SK-N-SH (cell line): ENCODE data around the gene IGSF3. TPM values are rescaled to one million over a fixed set of nuclear protein-coding genes. Genes with fewer than 3 reads are reported as not detected.

Source experiments
- CTCF ChIA-PET: fragments of 300-600, 350-600 bp; formaldehyde crosslinking; extraction: SDS; loops from one replicate; lab custom pipeline; 2021; lab: Yijun Ruan, JAX
- POLR2A ChIA-PET: fragments of 350-600 bp; sonication (Branson Sonifier 250); formaldehyde crosslinking; extraction: SDS; loops from one replicate; lab custom pipeline; 2020; ENCODE audit warnings: antibody characterized with exemption, inconsistent platforms; lab: Yijun Ruan, JAX
- DNase-seq: peaks from one replicate; pipeline ENCODE4 v3.0.0; 2012
- H2AFZ ChIP-seq: fragments of 200-600 bp; sonication (generic); 2 replicates; pipeline ENCODE4 v1.8.1; 2016; ENCODE audit warnings: antibody characterized with exemption, mild to moderate bottlenecking, low read depth
- H3F3A ChIP-seq: fragments of 200-600 bp; sonication (generic); replicated peaks from 2 replicates; pipeline ENCODE3; 2016; ENCODE audit warnings: antibody characterized with exemption, mild to moderate bottlenecking; ENCODE audit not compliant: insufficient read depth
- H3K27ac ChIP-seq, 2 experiments: fragments of 200-500 bp in 1 of 2; fragments of 200-600 bp in 1 of 2; sonication (Bioruptor generic) in 1 of 2; sonication (generic), shearing (Covaris generic) in 1 of 2; 2 replicates each; pipeline versions ENCODE4 v1.5.1 to v1.6.1; 2014 to 2016; ENCODE audit warnings: low read depth in 2 of 2, inconsistent platforms in 1 of 2, low read length in 1 of 2, mild to moderate bottlenecking in 1 of 2, mixed read lengths in 1 of 2
- H3K27me3 ChIP-seq: fragments of 200-600 bp; sonication (generic), shearing (Covaris generic); 2 replicates; pipeline ENCODE4 v1.6.1; 2016; ENCODE audit warnings: mixed run types; ENCODE audit not compliant: insufficient read depth
- H3K36me3 ChIP-seq, 2 experiments: fragments of 200-500 bp in 1 of 2; fragments of 200-600 bp in 1 of 2; sonication (Bioruptor generic) in 1 of 2; sonication (generic) in 1 of 2; replicated peaks in 1 of 2; 2 replicates each; pipeline versions ENCODE3 to v1.5.1; 2014 to 2016; ENCODE audit warnings: low read length in 1 of 2, mild to moderate bottlenecking in 1 of 2; ENCODE audit not compliant: insufficient read depth in 2 of 2, control insufficient read depth in 1 of 2
- H3K4me1 ChIP-seq, 2 experiments: fragments of 200-500 bp in 1 of 2; fragments of 200-600 bp in 1 of 2; sonication (Bioruptor generic) in 1 of 2; sonication (generic), shearing (Covaris generic) in 1 of 2; 2 replicates each; pipeline versions ENCODE4 v1.5.1 to v1.6.1; 2014 to 2016; ENCODE audit warnings: low read depth in 1 of 2, low read length in 1 of 2, mixed run types in 1 of 2; ENCODE audit not compliant: insufficient read depth in 2 of 2, control insufficient read depth in 1 of 2
- H3K4me2 ChIP-seq: fragments of 200-600 bp; sonication (generic), shearing (Covaris generic); 2 replicates; pipeline ENCODE4 v1.6.1; 2017; ENCODE audit warnings: mixed run types
- H3K4me3 ChIP-seq, 2 experiments: fragments of 200-500 bp in 1 of 2; fragments of 200-600 bp in 1 of 2; sonication (Bioruptor generic) in 1 of 2; sonication (generic), shearing (Covaris generic) in 1 of 2; 2 replicates each; pipeline versions ENCODE4 v1.5.1 to v1.8.1; 2014 to 2016; ENCODE audit warnings: low read depth in 2 of 2, inconsistent platforms in 1 of 2, low read length in 1 of 2, mild to moderate bottlenecking in 1 of 2, mixed read lengths in 1 of 2, moderate library complexity in 1 of 2
- H3K79me2 ChIP-seq: fragments of 200-600 bp; sonication (generic); 2 replicates; pipeline ENCODE4 v1.8.1; 2017; ENCODE audit warnings: mild to moderate bottlenecking; ENCODE audit not compliant: insufficient read depth
- H3K9ac ChIP-seq: fragments of 200-600 bp; sonication (generic); 2 replicates; pipeline ENCODE4 v1.6.1; 2017; ENCODE audit warnings: mixed run types
- H3K9me2 ChIP-seq: fragments of 200-600 bp; sonication (generic); 2 replicates; pipeline ENCODE4 v1.6.1; 2017; ENCODE audit warnings: mixed run types
- H3K9me3 ChIP-seq: fragments of 200-600 bp; sonication (generic); 2 replicates; pipeline ENCODE4 v1.6.1; 2017; ENCODE audit warnings: mixed run types, mild to moderate bottlenecking, moderate library complexity
- H4K20me1 ChIP-seq: fragments of 200-600 bp; sonication (generic); 2 replicates; pipeline ENCODE4 v1.6.1; 2017; ENCODE audit warnings: mild to moderate bottlenecking, mixed run types; ENCODE audit not compliant: insufficient read depth
- CTCF ChIP-seq: fragments of 200-600 bp; sonication (generic); IDR thresholded peaks from 2 replicates; pipeline ENCODE4 v1.6.1; 2017; ENCODE audit warnings: antibody characterized with exemption, mild to moderate bottlenecking, moderate library complexity
- ELF1 ChIP-seq: IDR thresholded peaks from 2 replicates; pipeline ENCODE4 v1.4.0; 2012
- EP300 ChIP-seq, 2 experiments: IDR thresholded peaks; 2 replicates each; pipeline versions ENCODE4 v1.4.0 to v1.6.1; 2012; ENCODE audit warnings: borderline replicate concordance in 1 of 2, low read depth in 1 of 2, low read length in 1 of 2
- EZH2phosphoT487 ChIP-seq: fragments of 200-600 bp; sonication (generic); IDR thresholded peaks from 2 replicates; pipeline ENCODE4 v1.6.1; 2017; ENCODE audit warnings: low read depth, mixed run types, mild to moderate bottlenecking, antibody characterized with exemption, moderate library complexity, borderline replicate concordance
- FOSL2 ChIP-seq: IDR thresholded peaks from 2 replicates; pipeline ENCODE4 v1.4.0; 2012; ENCODE audit warnings: low read depth, mild to moderate bottlenecking, moderate library complexity, borderline replicate concordance
- FOXJ3 ChIP-seq: sonication (generic); formaldehyde crosslinking; IDR thresholded peaks from 2 replicates; pipeline ENCODE4 v1.5.1; 2020; ENCODE audit warnings: mild to moderate bottlenecking, missing genetic modification reagents
- GATA2 ChIP-seq: sonication (generic); formaldehyde crosslinking; IDR thresholded peaks from 2 replicates; pipeline ENCODE4 v1.5.0; 2020; ENCODE audit warnings: mild to moderate bottlenecking, missing genetic modification reagents
- JUND ChIP-seq: IDR thresholded peaks from 2 replicates; pipeline ENCODE4 v1.4.0; 2012
- MXI1 ChIP-seq: IDR thresholded peaks from 2 replicates; pipeline ENCODE4 v1.6.1; 2012; ENCODE audit warnings: mild to moderate bottlenecking, low read depth, low read length, improper control_type of control experiment
- NFIC ChIP-seq: IDR thresholded peaks from 2 replicates; pipeline ENCODE4 v1.4.0; 2012; ENCODE audit warnings: borderline replicate concordance
- NRF1 ChIP-seq: IDR thresholded peaks from 2 replicates; pipeline ENCODE4 v1.6.1; 2012; ENCODE audit warnings: low read depth, mild to moderate bottlenecking, low read length
- PBX3 ChIP-seq: IDR thresholded peaks from 2 replicates; pipeline ENCODE4; 2012
- POLR2AphosphoS5 ChIP-seq: IDR thresholded peaks from 2 replicates; pipeline ENCODE4 v1.6.1; 2012; ENCODE audit warnings: low read depth, low read length
- RAD21 ChIP-seq: IDR thresholded peaks from 2 replicates; pipeline ENCODE4 v1.6.1; 2012; ENCODE audit warnings: mild to moderate bottlenecking, low read length
- RXRA ChIP-seq: IDR thresholded peaks from 2 replicates; pipeline ENCODE4 v1.4.0; 2012; ENCODE audit warnings: low read depth, mild to moderate bottlenecking, borderline replicate concordance
- SIN3A ChIP-seq: IDR thresholded peaks from 2 replicates; pipeline ENCODE4 v1.6.1; 2012; ENCODE audit warnings: low read depth, mild to moderate bottlenecking, low read length, moderate library complexity, borderline replicate concordance
- YY1 ChIP-seq: IDR thresholded peaks from 2 replicates; pipeline ENCODE4 v1.4.0; 2012; ENCODE audit warnings: low read depth, mild to moderate bottlenecking
- WGBS: methylation state at CpG from one replicate; pipeline ENCODE4 v1.1.6; 2017; ENCODE audit warnings: low lambda C conversion rate; 5-methylcytosine and 5-hydroxymethylcytosine counted together
- polyA plus RNA-seq, 3 experiments: library from polyadenylated mRNA; depleted of rRNA; stranded (reverse); fragments of >200 nt; gene quantifications; 2 replicates each; pipeline ENCODE4 v1.2.3, GENCODE V29; 2012
- TF ChIP-seq, protein P1 (sequence below): IDR thresholded peaks from 2 replicates; pipeline ENCODE4 v1.4.0; 2012; ENCODE audit warnings: low read depth, borderline replicate concordance
- TF ChIP-seq, protein P2 (sequence below): IDR thresholded peaks from 2 replicates; pipeline ENCODE4 v1.4.0; 2012; ENCODE audit warnings: low read depth, borderline replicate concordance

Gene IGSF3
- polyA plus RNA-seq, 1 of the 3 experiments (the other 2 are of a cell fraction) = 3.0 TPM

GRCh38 chr1:116545359-116545705 is 122.2 kb downstream of the IGSF3 start:
- no peaks in the 10 kb centered on the region for H4K20me1 ChIP-seq
- CTCF ChIA-PET = interaction anchor here (1.5 kb wide), 1 partner anchor 407 kb away, joined by 4 read pairs; no protein-coding TSS in a partner anchor
- H3K9me3 ChIP-seq = no peaks in the 10 kb centered on the region
- no peaks in the 10 kb centered on the region for H3K4me1 ChIP-seq
- H3K79me2 ChIP-seq = 0 out of 2 replicates have a peak, but pooled peaks cover 4% of the 10 kb centered on the region
- no peak overlapping the region for H3K4me3 ChIP-seq
- no peak overlapping the region for H3K27ac ChIP-seq
- no peaks in the 10 kb centered on the region for H3K27me3 ChIP-seq
- POLR2A ChIA-PET = no interaction called here
- TF ChIP-seq NFIC = no peak
- no peak for TF ChIP-seq ELF1
- TF ChIP-seq, protein P1, sequence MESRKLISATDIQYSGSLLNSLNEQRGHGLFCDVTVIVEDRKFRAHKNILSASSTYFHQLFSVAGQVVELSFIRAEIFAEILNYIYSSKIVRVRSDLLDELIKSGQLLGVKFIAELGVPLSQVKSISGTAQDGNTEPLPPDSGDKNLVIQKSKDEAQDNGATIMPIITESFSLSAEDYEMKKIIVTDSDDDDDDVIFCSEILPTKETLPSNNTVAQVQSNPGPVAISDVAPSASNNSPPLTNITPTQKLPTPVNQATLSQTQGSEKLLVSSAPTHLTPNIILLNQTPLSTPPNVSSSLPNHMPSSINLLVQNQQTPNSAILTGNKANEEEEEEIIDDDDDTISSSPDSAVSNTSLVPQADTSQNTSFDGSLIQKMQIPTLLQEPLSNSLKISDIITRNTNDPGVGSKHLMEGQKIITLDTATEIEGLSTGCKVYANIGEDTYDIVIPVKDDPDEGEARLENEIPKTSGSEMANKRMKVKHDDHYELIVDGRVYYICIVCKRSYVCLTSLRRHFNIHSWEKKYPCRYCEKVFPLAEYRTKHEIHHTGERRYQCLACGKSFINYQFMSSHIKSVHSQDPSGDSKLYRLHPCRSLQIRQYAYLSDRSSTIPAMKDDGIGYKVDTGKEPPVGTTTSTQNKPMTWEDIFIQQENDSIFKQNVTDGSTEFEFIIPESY = no peak
- no peak for TF ChIP-seq CTCF
- TF ChIP-seq POLR2AphosphoS5 = no peak
- no peak for TF ChIP-seq EP300 (IDR thresholded peaks at IDR 0.05; ENCODE audit: borderline replicate concordance in 1 of 2, low read depth in 1 of 2, low read length in 1 of 2)
- TF ChIP-seq FOXJ3 (CRISPR knock-in tag) = no peak
- TF ChIP-seq, protein P2, sequence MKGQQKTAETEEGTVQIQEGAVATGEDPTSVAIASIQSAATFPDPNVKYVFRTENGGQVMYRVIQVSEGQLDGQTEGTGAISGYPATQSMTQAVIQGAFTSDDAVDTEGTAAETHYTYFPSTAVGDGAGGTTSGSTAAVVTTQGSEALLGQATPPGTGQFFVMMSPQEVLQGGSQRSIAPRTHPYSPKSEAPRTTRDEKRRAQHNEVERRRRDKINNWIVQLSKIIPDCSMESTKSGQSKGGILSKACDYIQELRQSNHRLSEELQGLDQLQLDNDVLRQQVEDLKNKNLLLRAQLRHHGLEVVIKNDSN = no peak
- no peak for TF ChIP-seq NRF1
- TF ChIP-seq MXI1 = no peak
- TF ChIP-seq YY1 = no peak
- TF ChIP-seq RAD21 = no peak
- TF ChIP-seq PBX3 = no peak
- no peak for TF ChIP-seq RXRA
- no peak for TF ChIP-seq FOSL2
- no peak for TF ChIP-seq GATA2
- TF ChIP-seq SIN3A = no peak
- no peak for TF ChIP-seq JUND
- no peak for TF ChIP-seq EZH2phosphoT487
- H3K9me2 ChIP-seq = no peaks in the 10 kb centered on the region
- no peak for DNase-seq
- peaks cover 0 to 5% of the 10 kb centered on the region in 2 experiments for H3K36me3 ChIP-seq
- no peak overlapping the region for H3K4me2 ChIP-seq
- H3K9ac ChIP-seq = no peak overlapping the region
- H2AFZ ChIP-seq = no peak overlapping the region
- no peaks in the 10 kb centered on the region for H3F3A ChIP-seq
- 94% methylated on average over 2 of the region's 2 CpGs for WGBS
